SK-N-SH treated with all-trans-retinoic acid at 6 μM for 48 hours (cell line): ENCODE measurements around the gene PTPRJ.
"Not testable (repeated sequence)": the region's sequence is repeated elsewhere in the genome, so short reads cannot be mapped to it uniquely, and the experiment has no call there.

Experiments used
- ATAC-seq: fragments of 200-7000 bp; cut with Tn5 transposase; 3 replicates; pipeline ENCODE4 v1.9.1; 2020; ENCODE audit warnings: mild to moderate bottlenecking, moderate library complexity
- ARNTL ChIP-seq: fragments of 450-650 bp; formaldehyde crosslinking; IDR thresholded peaks from 2 replicates; pipeline ENCODE4 v1.5.0; 2020; ENCODE audit warnings: low read depth, mild to moderate bottlenecking, moderate library complexity, borderline replicate concordance
- BACH2 ChIP-seq: fragments of 250-450 bp; sonication (Bioruptor Pico); IDR thresholded peaks from 2 replicates; pipeline ENCODE4 v1.9.0; 2021; ENCODE audit warnings: mild to moderate bottlenecking, borderline replicate concordance
- CREB5 ChIP-seq: fragments of 250-450 bp; sonication (Bioruptor Pico); IDR thresholded peaks from 2 replicates; pipeline ENCODE4 v1.5.1; 2020; ENCODE audit warnings: low read depth, mild to moderate bottlenecking, moderate library complexity
- CSDC2 ChIP-seq: fragments of 250-450 bp; sonication (Bioruptor Pico); IDR thresholded peaks from 2 replicates; pipeline ENCODE4 v1.5.0; 2020; ENCODE audit warnings: mild to moderate bottlenecking, moderate library complexity
- CSRNP3 ChIP-seq: fragments of 250-450 bp; sonication (Bioruptor Pico); IDR thresholded peaks from 2 replicates; pipeline ENCODE4 v1.5.1; 2021; ENCODE audit warnings: mild to moderate bottlenecking, moderate library complexity
- ESRRG ChIP-seq: fragments of 250-450 bp; sonication (Bioruptor Pico); IDR thresholded peaks from 2 replicates; pipeline ENCODE4 v1.6.1; 2021; ENCODE audit warnings: mild to moderate bottlenecking
- GLIS3 ChIP-seq: fragments of 250-450 bp; sonication (Bioruptor Pico); IDR thresholded peaks from 2 replicates; pipeline ENCODE4 v1.5.0; 2020; ENCODE audit warnings: mild to moderate bottlenecking, moderate library complexity
- ISL1 ChIP-seq: fragments of 250-450 bp; sonication (Bioruptor Pico); IDR thresholded peaks from 2 replicates; pipeline ENCODE4 v2.1.2; 2022; ENCODE audit warnings: mild to moderate bottlenecking, moderate library complexity
- OSR1 ChIP-seq: fragments of 250-450 bp; sonication (Bioruptor Pico); IDR thresholded peaks from 2 replicates; pipeline ENCODE4 v1.8.0; 2022; ENCODE audit warnings: moderate library complexity, mild to moderate bottlenecking, inconsistent platforms
- PATZ1 ChIP-seq: fragments of 250-450 bp; sonication (Bioruptor Pico); IDR thresholded peaks from 2 replicates; pipeline ENCODE4 v1.8.0; 2020; ENCODE audit warnings: mild to moderate bottlenecking, moderate library complexity, borderline replicate concordance
- PPARA ChIP-seq: fragments of 250-450 bp; sonication (Bioruptor Pico); IDR thresholded peaks from 2 replicates; pipeline ENCODE4 v1.5.0; 2020; ENCODE audit warnings: mild to moderate bottlenecking, borderline replicate concordance
- SNAI2 ChIP-seq: fragments of 250-450 bp; sonication (Bioruptor Pico); IDR thresholded peaks from 2 replicates; pipeline ENCODE4 v1.5.0; 2020; ENCODE audit warnings: mild to moderate bottlenecking, moderate library complexity
- TCF4 ChIP-seq: fragments of 250-450 bp; sonication (Bioruptor Pico); IDR thresholded peaks from 2 replicates; pipeline ENCODE4 v1.8.0; 2021; ENCODE audit warnings: mild to moderate bottlenecking, moderate library complexity, borderline replicate concordance
- TOX ChIP-seq: fragments of 250-450 bp; sonication (Bioruptor Pico); IDR thresholded peaks from 2 replicates; pipeline ENCODE4 v1.8.0; 2021; ENCODE audit warnings: mild to moderate bottlenecking, moderate library complexity, borderline replicate concordance
- ZC3H10 ChIP-seq: fragments of 250-450 bp; sonication (Bioruptor Pico); IDR thresholded peaks from 2 replicates; pipeline ENCODE4 v1.5.1; 2021; ENCODE audit warnings: mild to moderate bottlenecking, moderate library complexity
- ZFP3 ChIP-seq: fragments of 250-450 bp; sonication (Bioruptor Pico); IDR thresholded peaks from 2 replicates; pipeline ENCODE4 v1.5.0; 2020; ENCODE audit warnings: mild to moderate bottlenecking, moderate library complexity
- ZNF565 ChIP-seq: fragments of 450-650 bp; formaldehyde crosslinking; conservative IDR thresholded peaks from 2 replicates; pipeline ENCODE4 v1.5.0; 2020; ENCODE audit warnings: low read depth, mild to moderate bottlenecking, moderate library complexity
- TF ChIP-seq, protein P1 (sequence below): fragments of 250-450 bp; sonication (Bioruptor Pico); IDR thresholded peaks from 2 replicates; pipeline ENCODE4 v1.5.0; 2020; ENCODE audit warnings: mild to moderate bottlenecking, moderate library complexity
- TF ChIP-seq, protein P2 (sequence below): fragments of 250-450 bp; sonication (Bioruptor Pico); IDR thresholded peaks from 2 replicates; pipeline ENCODE4 v1.8.0; 2021; ENCODE audit warnings: low read depth, mild to moderate bottlenecking, moderate library complexity, borderline replicate concordance

PTPRJ gene

DNA sequence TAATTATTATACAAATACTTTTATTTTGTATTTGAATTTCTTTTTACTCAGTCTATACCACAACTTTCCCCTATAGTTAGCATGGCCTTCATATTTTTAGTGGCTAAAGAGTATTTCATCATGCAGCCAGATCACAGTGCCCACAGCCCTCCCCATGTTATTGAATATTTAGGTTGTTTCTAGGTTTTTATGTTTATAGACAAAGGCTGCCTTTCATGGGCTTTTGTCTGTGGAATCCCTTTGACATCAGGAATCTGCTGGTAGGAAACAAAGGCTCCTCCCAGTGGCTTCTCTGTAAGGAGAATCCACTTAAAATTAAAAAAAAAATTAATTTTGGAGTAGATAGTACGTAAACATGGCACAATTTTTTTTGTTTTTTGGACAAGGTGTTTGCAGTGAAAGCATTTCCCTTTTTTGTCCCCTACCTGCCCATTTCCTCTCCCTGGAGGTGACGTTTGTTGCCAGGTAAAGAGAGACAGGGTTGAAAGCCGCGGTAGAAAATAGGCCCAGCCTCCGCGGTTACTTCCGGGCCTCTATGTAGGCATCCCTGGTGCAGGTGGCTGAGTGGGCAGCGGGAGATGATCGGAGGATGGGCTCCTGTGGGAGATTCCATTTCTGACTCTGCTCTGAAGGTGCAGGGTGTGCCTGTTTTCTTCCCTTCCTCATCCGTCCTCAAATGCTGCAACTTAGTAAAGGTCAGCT is 154.0 kb downstream of the PTPRJ start (continued):
- TF ChIP-seq, protein P1, sequence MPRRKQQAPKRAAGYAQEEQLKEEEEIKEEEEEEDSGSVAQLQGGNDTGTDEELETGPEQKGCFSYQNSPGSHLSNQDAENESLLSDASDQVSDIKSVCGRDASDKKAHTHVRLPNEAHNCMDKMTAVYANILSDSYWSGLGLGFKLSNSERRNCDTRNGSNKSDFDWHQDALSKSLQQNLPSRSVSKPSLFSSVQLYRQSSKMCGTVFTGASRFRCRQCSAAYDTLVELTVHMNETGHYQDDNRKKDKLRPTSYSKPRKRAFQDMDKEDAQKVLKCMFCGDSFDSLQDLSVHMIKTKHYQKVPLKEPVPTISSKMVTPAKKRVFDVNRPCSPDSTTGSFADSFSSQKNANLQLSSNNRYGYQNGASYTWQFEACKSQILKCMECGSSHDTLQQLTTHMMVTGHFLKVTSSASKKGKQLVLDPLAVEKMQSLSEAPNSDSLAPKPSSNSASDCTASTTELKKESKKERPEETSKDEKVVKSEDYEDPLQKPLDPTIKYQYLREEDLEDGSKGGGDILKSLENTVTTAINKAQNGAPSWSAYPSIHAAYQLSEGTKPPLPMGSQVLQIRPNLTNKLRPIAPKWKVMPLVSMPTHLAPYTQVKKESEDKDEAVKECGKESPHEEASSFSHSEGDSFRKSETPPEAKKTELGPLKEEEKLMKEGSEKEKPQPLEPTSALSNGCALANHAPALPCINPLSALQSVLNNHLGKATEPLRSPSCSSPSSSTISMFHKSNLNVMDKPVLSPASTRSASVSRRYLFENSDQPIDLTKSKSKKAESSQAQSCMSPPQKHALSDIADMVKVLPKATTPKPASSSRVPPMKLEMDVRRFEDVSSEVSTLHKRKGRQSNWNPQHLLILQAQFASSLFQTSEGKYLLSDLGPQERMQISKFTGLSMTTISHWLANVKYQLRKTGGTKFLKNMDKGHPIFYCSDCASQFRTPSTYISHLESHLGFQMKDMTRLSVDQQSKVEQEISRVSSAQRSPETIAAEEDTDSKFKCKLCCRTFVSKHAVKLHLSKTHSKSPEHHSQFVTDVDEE (CRISPR knock-in tag), result no peak
- TF ChIP-seq GLIS3 (CRISPR knock-in tag), result no peak
- no peak for TF ChIP-seq PPARA (CRISPR knock-in tag)
- no peak for TF ChIP-seq ZNF565 (CRISPR knock-in tag)

DNA sequence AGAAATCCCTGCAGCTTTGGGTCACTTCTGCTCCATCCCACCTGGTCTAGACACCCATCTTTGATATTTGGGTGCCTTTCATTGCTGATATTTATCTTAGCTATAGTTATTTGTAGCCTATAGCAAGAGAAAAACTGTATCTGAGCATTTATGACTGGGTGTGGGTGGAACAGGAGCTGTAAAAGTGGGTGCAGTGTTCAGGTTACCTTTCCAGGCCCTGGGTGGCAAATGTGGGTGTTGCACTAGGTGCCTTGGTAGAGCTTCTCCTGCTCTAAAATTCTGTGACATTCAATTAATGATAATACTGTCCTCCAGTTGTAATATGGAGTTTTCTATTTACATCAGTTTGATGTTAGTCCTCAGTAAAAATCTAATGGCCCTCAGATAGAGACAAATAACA is 157.9 kb downstream of the PTPRJ start:
- no peak for ATAC-seq
- TF ChIP-seq ZFP3 (CRISPR knock-in tag), result no peak
- TF ChIP-seq CREB5 (CRISPR knock-in tag), result no peak
- TF ChIP-seq OSR1 (CRISPR knock-in tag), result no peak
- TF ChIP-seq, protein P2, sequence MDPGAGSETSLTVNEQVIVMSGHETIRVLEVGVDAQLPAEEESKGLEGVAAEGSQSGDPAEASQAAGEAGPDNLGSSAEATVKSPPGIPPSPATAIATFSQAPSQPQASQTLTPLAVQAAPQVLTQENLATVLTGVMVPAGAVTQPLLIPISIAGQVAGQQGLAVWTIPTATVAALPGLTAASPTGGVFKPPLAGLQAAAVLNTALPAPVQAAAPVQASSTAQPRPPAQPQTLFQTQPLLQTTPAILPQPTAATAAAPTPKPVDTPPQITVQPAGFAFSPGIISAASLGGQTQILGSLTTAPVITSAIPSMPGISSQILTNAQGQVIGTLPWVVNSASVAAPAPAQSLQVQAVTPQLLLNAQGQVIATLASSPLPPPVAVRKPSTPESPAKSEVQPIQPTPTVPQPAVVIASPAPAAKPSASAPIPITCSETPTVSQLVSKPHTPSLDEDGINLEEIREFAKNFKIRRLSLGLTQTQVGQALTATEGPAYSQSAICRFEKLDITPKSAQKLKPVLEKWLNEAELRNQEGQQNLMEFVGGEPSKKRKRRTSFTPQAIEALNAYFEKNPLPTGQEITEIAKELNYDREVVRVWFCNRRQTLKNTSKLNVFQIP, result no peak
- no peak for TF ChIP-seq PPARA (CRISPR knock-in tag)
- TF ChIP-seq ESRRG (CRISPR knock-in tag), result no peak
- TF ChIP-seq TOX, result no peak
- no peak for TF ChIP-seq ZNF565 (CRISPR knock-in tag)
- no peak for TF ChIP-seq CSRNP3 (CRISPR knock-in tag)
- no peak for TF ChIP-seq PATZ1 (CRISPR knock-in tag)
- no peak for TF ChIP-seq ISL1 (CRISPR knock-in tag)
- TF ChIP-seq CSDC2 (CRISPR knock-in tag), result no peak
- TF ChIP-seq ZC3H10, result no peak
- TF ChIP-seq SNAI2 (CRISPR knock-in tag), result no peak
- TF ChIP-seq ARNTL, result no peak
- no peak for TF ChIP-seq TCF4 (CRISPR knock-in tag)

- ATAC-seq, result not testable (repeated sequence)
These were observed 159.5 kb downstream of the PTPRJ start for GRCh38 chr11:48139896-48140295.

DNA sequence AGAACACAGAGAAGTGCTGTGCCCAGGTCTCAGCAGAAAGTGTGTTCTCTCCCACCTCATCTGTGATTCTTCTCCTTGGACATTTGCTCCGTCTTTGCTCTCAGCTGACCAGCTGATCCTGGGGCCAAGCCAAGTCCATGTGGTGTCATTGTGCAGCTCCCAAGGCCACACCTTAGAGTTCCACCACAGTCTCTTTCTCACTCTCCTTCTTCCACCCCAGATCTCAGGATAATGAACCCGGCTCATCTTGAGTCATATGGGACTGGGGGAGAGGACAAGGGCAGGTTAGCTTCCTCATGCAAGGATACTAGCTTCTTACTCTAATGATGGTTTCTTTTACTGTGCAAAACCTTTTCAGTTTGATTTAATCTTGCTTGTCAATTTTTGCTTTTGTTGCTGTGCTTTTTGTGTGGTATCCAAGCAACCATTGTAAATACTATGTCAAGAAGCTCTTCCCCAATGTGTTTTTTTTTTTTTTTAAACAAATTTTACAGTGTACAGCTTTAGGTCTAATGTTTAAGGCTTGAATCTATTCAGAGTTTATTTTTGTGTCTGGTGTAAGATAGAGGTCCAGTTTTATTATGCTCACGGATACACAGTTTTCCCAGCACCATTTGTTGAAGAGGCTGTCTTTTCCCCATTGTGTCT is 161.2 kb downstream of the PTPRJ start:
- ATAC-seq, result peak; percentile 17; the same call in 2 of the 3 replicates
- TF ChIP-seq BACH2, result no peak
- TF ChIP-seq, all 23 proteins: peak for 0
